Activated T-helper 2 cell treated with anti-CD3 and anti-CD28 coated beads, Interferon-gamma antibody, Interleukin-2, Interleukin-4, amounts not matched to agents 10 μg/mL and 5 μg/mL and 100 μg/mL, durations not matched to agents 14 hours and 24 hours and 36 hours (primary cell): ENCODE measurements around the gene BPIFA2. TPM values are rescaled to one million over a fixed set of nuclear protein-coding genes. Genes with fewer than 3 reads are reported as not detected.

Experiments used
- DNase-seq: peaks from one replicate; pipeline ENCODE4 v3.0.0; 2021; ENCODE audit warnings: low spot score
- H3K27ac Mint-ChIP-seq: one replicate; pipeline ENCODE4 v1.8.0; 2021; ENCODE audit warnings: mixed read lengths
- H3K27me3 Mint-ChIP-seq: one replicate; pipeline ENCODE4 v1.8.0; 2021; ENCODE audit warnings: low read depth, mixed read lengths
- H3K36me3 Mint-ChIP-seq: one replicate; pipeline ENCODE4 v1.8.0; 2021; ENCODE audit warnings: low read depth, mixed read lengths
- H3K4me1 Mint-ChIP-seq: one replicate; pipeline ENCODE4 v1.8.0; 2021; ENCODE audit warnings: low read depth, mixed read lengths
- H3K4me3 Mint-ChIP-seq: one replicate; pipeline ENCODE4 v1.8.0; 2021; ENCODE audit warnings: low read depth, mild to moderate bottlenecking, moderate library complexity, mixed read lengths
- H3K9me3 Mint-ChIP-seq: one replicate; pipeline ENCODE4 v1.8.0; 2021; ENCODE audit warnings: mixed read lengths
- intact Hi-C: fragments of 100-400 bp; cut with micrococcal nuclease; formaldehyde crosslinking; loops from one replicate; pipeline ENCODE4 v1.15.1; 2023
- total RNA-seq: library from RNA; stranded (reverse); gene quantifications from 2 replicates; pipeline ENCODE4 v1.2.3, GENCODE V29; 2022

The BPIFA2 gene
- total RNA-seq, 1 donor from 2014 or later: not detected

- H3K4me1 Mint-ChIP-seq: no peaks in the 10 kb centered on the region
- H3K27me3 Mint-ChIP-seq: no peaks in the 10 kb centered on the region
- no peak overlapping the region for H3K27ac Mint-ChIP-seq
- H3K9me3 Mint-ChIP-seq: no peaks in the 10 kb centered on the region
- no peaks in the 10 kb centered on the region for H3K36me3 Mint-ChIP-seq
- intact Hi-C loops: no loop called here
- no peak overlapping the region for H3K4me3 Mint-ChIP-seq
- DNase-seq: no peak
Observed at GRCh38 chr20:33187491-33187890, 19.5 kb downstream of the BPIFA2 start.

GRCh38 chr20:33188421-33188820 is 20.5 kb downstream of the BPIFA2 start:
- H3K4me3 Mint-ChIP-seq: no peak overlapping the region
- no peak for DNase-seq
- intact Hi-C loops: no loop called here
- H3K4me1 Mint-ChIP-seq: no peaks in the 10 kb centered on the region
- H3K27me3 Mint-ChIP-seq: no peaks in the 10 kb centered on the region
- no peaks in the 10 kb centered on the region for H3K36me3 Mint-ChIP-seq
- no peak overlapping the region for H3K27ac Mint-ChIP-seq
- no peaks in the 10 kb centered on the region for H3K9me3 Mint-ChIP-seq

GRCh38 chr20:33191484-33191883 is 23.5 kb downstream of the BPIFA2 start:
- Mint-ChIP-seq H3K27ac (no peak overlapping the region), H3K9me3 (no peaks in the 10 kb centered on the region), H3K36me3 (no peaks in the 10 kb centered on the region), H3K4me1 (no peaks in the 10 kb centered on the region), H3K4me3 (no peak overlapping the region), H3K27me3 (no peaks in the 10 kb centered on the region)
- intact Hi-C loops: no loop called here
- DNase-seq: no peak

GRCh38 chr20:33191955-33192354 is 24.0 kb downstream of the BPIFA2 start:
- Mint-ChIP-seq H3K9me3 (no peaks in the 10 kb centered on the region), H3K36me3 (no peaks in the 10 kb centered on the region), H3K27me3 (no peaks in the 10 kb centered on the region), H3K4me1 (no peaks in the 10 kb centered on the region), H3K27ac (no peak overlapping the region), H3K4me3 (no peak overlapping the region)
- DNase-seq: no peak
- intact Hi-C loops: no loop called here

GRCh38 chr20:33192912-33193501 is 25.0 kb downstream of the BPIFA2 start:
- H3K4me1 Mint-ChIP-seq: no peaks in the 10 kb centered on the region
- DNase-seq: no peak
- no peaks in the 10 kb centered on the region for H3K9me3 Mint-ChIP-seq
- H3K27me3 Mint-ChIP-seq: no peaks in the 10 kb centered on the region
- no peak overlapping the region for H3K27ac Mint-ChIP-seq
- no peak overlapping the region for H3K4me3 Mint-ChIP-seq
- no peaks in the 10 kb centered on the region for H3K36me3 Mint-ChIP-seq
- intact Hi-C loops: no loop called here

- no peak for DNase-seq
- H3K27ac Mint-ChIP-seq: no peak overlapping the region
- H3K9me3 Mint-ChIP-seq: no peaks in the 10 kb centered on the region
- peaks cover 4% of the 10 kb centered on the region for H3K27me3 Mint-ChIP-seq
- intact Hi-C loops: no loop called here
- no peaks in the 10 kb centered on the region for H3K4me1 Mint-ChIP-seq
- no peak overlapping the region for H3K4me3 Mint-ChIP-seq
- H3K36me3 Mint-ChIP-seq: no peaks in the 10 kb centered on the region
Observed at GRCh38 chr20:33199026-33199425, 31.1 kb downstream of the BPIFA2 start.

GRCh38 chr20:33202451-33202850 is 34.5 kb downstream of the BPIFA2 start:
- Mint-ChIP-seq H3K27me3 (peaks cover 6% of the 10 kb centered on the region), H3K27ac (no peak overlapping the region), H3K9me3 (no peaks in the 10 kb centered on the region), H3K4me3 (no peak overlapping the region), H3K36me3 (no peaks in the 10 kb centered on the region), H3K4me1 (no peaks in the 10 kb centered on the region)
- no peak for DNase-seq
- intact Hi-C loops: no loop called here

GRCh38 chr20:33203444-33203843 is 35.5 kb downstream of the BPIFA2 start:
- peaks cover 6% of the 10 kb centered on the region for H3K27me3 Mint-ChIP-seq
- intact Hi-C loops: no loop called here
- H3K4me3 Mint-ChIP-seq: no peak overlapping the region

GRCh38 chr20:33209789-33210188 is 41.8 kb downstream of the BPIFA2 start:
- DNase-seq: peak; percentile 18
- Mint-ChIP-seq H3K9me3 (no peaks in the 10 kb centered on the region), H3K36me3 (no peaks in the 10 kb centered on the region), H3K27me3 (peaks cover 6% of the 10 kb centered on the region), H3K4me1 (no peaks in the 10 kb centered on the region), H3K4me3 (no peak overlapping the region), H3K27ac (no peak overlapping the region)
- intact Hi-C loops: no loop called here

More at GRCh38 chr20:33203444-33203843, 35.5 kb downstream of the BPIFA2 start:
- Mint-ChIP-seq H3K27ac (no peak overlapping the region), H3K4me1 (no peaks in the 10 kb centered on the region), H3K36me3 (no peaks in the 10 kb centered on the region), H3K9me3 (no peaks in the 10 kb centered on the region)
- DNase-seq: no peak

- peaks cover 8% of the 10 kb centered on the region for H3K27me3 Mint-ChIP-seq
- intact Hi-C loops: no loop called here
Observed at GRCh38 chr20:33210371-33210770, 42.4 kb downstream of the BPIFA2 start.

GRCh38 chr20:33211817-33212424 is 44.0 kb downstream of the BPIFA2 start:
- intact Hi-C loops: no loop called here
- H3K27ac Mint-ChIP-seq: no peak overlapping the region
- peaks cover 9% of the 10 kb centered on the region for H3K27me3 Mint-ChIP-seq

More at GRCh38 chr20:33210371-33210770, 42.4 kb downstream of the BPIFA2 start:
- Mint-ChIP-seq H3K4me3 (no peak overlapping the region), H3K36me3 (no peaks in the 10 kb centered on the region), H3K4me1 (no peaks in the 10 kb centered on the region), H3K9me3 (no peaks in the 10 kb centered on the region), H3K27ac (no peak overlapping the region)
- DNase-seq: no peak

GRCh38 chr20:33217052-33217451 is 49.1 kb downstream of the BPIFA2 start, which contains the start of gene BPIFA3:
Gene BPIFA3 (plus strand): TSS chr20:33217352. CDS start chr20:33217537, 185 bp downstream.
- DNase-seq: no peak
- H3K36me3 Mint-ChIP-seq: no peaks in the 10 kb centered on the region
- H3K27me3 Mint-ChIP-seq: peaks cover 7% of the 10 kb centered on the region
- H3K9me3 Mint-ChIP-seq: no peaks in the 10 kb centered on the region
- H3K27ac Mint-ChIP-seq: no peak within 1 kb of the TSS
- no peak within 1 kb of the TSS for H3K4me3 Mint-ChIP-seq
- intact Hi-C loops: no loop called here
- no peaks in the 10 kb centered on the region for H3K4me1 Mint-ChIP-seq

More at GRCh38 chr20:33211817-33212424, 44.0 kb downstream of the BPIFA2 start:
- H3K4me1 Mint-ChIP-seq: no peaks in the 10 kb centered on the region
- H3K36me3 Mint-ChIP-seq: no peaks in the 10 kb centered on the region
- H3K9me3 Mint-ChIP-seq: no peaks in the 10 kb centered on the region
- no peak overlapping the region for H3K4me3 Mint-ChIP-seq
- peak; percentile 11 for DNase-seq

- Mint-ChIP-seq H3K9me3 (no peaks in the 10 kb centered on the region), H3K36me3 (no peaks in the 10 kb centered on the region), H3K4me1 (no peaks in the 10 kb centered on the region), H3K27me3 (peaks cover 6% of the 10 kb centered on the region), H3K4me3 (no peak overlapping the region), H3K27ac (no peak overlapping the region)
- no peak for DNase-seq
- intact Hi-C loops: no loop called here
Observed at GRCh38 chr20:33224399-33224798, 56.4 kb downstream of the BPIFA2 start.
